ENCODE results near the gene HNF4A. TPM values are rescaled to one million over a fixed set of nuclear protein-coding genes. Genes with fewer than 3 reads are reported as not detected.
A peak's percentile ranks its signal among the peaks of the same experiment; 100 is the strongest.

Gene HNF4A
- total and polyA plus RNA-seq, 2 of the 13 experiments (the other 11 are each of a cell fraction or from before 2014, with no cell fraction given) = 80.9 to 169 TPM

DNA sequence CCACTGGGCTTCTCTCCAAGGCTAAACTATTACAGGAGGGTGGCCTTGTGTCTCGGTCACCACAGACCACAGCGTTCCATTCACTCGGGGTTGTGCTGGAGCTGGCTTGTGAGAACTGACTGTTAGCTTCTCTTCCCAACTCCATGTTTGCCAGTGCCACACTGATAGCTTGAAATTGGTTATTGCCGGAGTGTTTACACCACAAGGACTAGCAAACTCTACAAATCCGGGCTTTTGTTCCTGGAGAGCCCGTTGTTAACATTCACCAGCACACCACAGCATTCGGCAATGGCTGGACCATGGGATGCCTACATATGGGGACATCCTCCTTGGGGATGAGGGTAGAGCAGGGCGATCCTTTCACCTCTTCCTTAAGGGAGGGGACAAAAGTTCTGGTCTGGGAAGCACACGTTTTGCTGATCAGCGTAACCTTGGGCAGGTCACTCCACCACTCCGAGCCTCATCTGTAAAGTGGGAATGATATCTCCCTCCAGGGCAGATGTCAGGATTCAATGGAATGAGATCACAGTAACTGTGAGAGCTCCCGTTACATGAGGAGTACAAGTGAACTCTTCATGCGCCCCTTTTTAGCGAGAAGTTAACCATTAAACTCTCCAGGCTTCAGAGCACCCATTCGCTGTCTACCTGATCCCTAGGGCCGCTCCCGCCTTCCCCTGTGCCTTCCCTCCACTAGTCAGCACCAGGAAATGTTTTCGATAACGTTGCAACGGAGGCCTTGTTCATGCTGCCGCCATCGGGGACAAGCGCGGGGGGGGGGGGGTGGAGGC lies 78.4 kb downstream of the HNF4A start (continued):
- TF ChIP-seq ZBTB34 (CRISPR knock-in tag; IDR thresholded peaks at IDR 0.05) (peak; percentile 45; the same call in 1 of the 2 replicates), SYNCRIP (IDR thresholded peaks at IDR 0.05; ENCODE audit: insufficient read depth, low read depth, low read length) (no peak), ZNF407 (CRISPR knock-in tag; IDR thresholded peaks at IDR 0.05; ENCODE audit: not compliant biosample characterization) (peak; percentile 33), GABPA (IDR thresholded peaks at IDR 0.05; ENCODE audit: low read depth, low read length) (no peak), GABPA (CRISPR knock-in tag; IDR thresholded peaks at IDR 0.05; ENCODE audit: low read depth) (no peak; the same call in 1 of the 2 replicates), BHLHE40 (IDR thresholded peaks at IDR 0.05; ENCODE audit: low read length) (no peak), TEAD3 (CRISPR knock-in tag; optimal IDR thresholded peaks at IDR 0.05; ENCODE audit: borderline replicate concordance) (peak; percentile 11), ZNF670 (CRISPR knock-in tag; IDR thresholded peaks at IDR 0.05; ENCODE audit: borderline replicate concordance) (no peak), PITX1 (CRISPR knock-in tag; IDR thresholded peaks at IDR 0.05) (peak; percentile 69)
